Vagina (tissue), 2 donors: ENCODE results near the gene SH3BP5.

Source experiments
- CTCF ChIP-seq, 3 experiments: fragments of 450-650 bp in 2 of 3; fragments of 200-600 bp in 1 of 3; sonication (generic) in 1 of 3; IDR thresholded peaks; one replicate each; pipeline ENCODE4 v1.5.1; 2017 to 2019; ENCODE audit warnings: antibody characterized with exemption in 3 of 3, mild to moderate bottlenecking in 2 of 3, moderate library complexity in 2 of 3
- POLR2AphosphoS5 ChIP-seq, 2 donors: sonication (generic); formaldehyde crosslinking; IDR thresholded peaks; one replicate each; pipeline ENCODE4 v1.9.0; 2017; ENCODE audit warnings: antibody characterized with exemption in 2 of 2, mild to moderate bottlenecking in 2 of 2, low read depth in 1 of 2; ENCODE audit not compliant: insufficient read depth in 1 of 2

GRCh38 chr3:15272426-15273196 lies 59.8 kb downstream of the SH3BP5 start:
- TF ChIP-seq CTCF (IDR thresholded peaks at IDR 0.05), result no peak
- no peak for TF ChIP-seq POLR2AphosphoS5 (IDR thresholded peaks at IDR 0.05; ENCODE audit: insufficient read depth in 1 of 2, low read depth in 1 of 2)
